ENCODE measurements around the gene SH3GL1.

DNA sequence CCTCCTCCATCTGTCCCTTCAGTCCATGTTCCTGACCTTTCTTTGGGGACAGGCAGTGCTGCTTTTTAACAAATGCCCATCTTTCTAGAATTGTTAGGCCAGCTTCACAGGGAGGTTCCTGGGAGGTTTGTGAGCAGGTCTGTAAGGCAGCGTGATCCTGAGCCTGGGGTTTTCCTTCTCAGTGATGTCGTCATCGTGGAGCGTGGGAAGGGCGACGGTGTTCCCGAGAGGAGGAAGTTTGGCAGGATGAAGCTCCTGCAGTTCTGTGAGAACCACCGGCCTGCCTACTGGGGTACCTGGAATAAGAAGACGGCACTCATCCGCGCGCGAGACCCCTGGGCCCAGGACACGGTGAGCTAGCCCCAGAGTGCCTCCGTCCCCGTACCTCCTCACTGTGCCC lies 28.9 kb upstream of the SH3GL1 start:
- TF ChIP-seq POLR2A (IDR thresholded peaks at IDR 0.05): no peak
- TF ChIP-seq, protein P1, sequence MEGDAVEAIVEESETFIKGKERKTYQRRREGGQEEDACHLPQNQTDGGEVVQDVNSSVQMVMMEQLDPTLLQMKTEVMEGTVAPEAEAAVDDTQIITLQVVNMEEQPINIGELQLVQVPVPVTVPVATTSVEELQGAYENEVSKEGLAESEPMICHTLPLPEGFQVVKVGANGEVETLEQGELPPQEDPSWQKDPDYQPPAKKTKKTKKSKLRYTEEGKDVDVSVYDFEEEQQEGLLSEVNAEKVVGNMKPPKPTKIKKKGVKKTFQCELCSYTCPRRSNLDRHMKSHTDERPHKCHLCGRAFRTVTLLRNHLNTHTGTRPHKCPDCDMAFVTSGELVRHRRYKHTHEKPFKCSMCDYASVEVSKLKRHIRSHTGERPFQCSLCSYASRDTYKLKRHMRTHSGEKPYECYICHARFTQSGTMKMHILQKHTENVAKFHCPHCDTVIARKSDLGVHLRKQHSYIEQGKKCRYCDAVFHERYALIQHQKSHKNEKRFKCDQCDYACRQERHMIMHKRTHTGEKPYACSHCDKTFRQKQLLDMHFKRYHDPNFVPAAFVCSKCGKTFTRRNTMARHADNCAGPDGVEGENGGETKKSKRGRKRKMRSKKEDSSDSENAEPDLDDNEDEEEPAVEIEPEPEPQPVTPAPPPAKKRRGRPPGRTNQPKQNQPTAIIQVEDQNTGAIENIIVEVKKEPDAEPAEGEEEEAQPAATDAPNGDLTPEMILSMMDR (IDR thresholded peaks at IDR 0.05): no peak
- TF ChIP-seq POLR2AphosphoS5 (IDR thresholded peaks at IDR 0.05): no peak
